Measurements from ENCODE around the gene FAM151B. TPM values are rescaled to one million over a fixed set of nuclear protein-coding genes. Genes with fewer than 3 reads are reported as not detected.
"Not testable (repeated sequence)": the region's sequence is repeated elsewhere in the genome, so short reads cannot be mapped to it uniquely, and the experiment has no call there.

FAM151B gene
- total RNA-seq, 1 donor from 2014 or later: 3.0 TPM

DNA sequence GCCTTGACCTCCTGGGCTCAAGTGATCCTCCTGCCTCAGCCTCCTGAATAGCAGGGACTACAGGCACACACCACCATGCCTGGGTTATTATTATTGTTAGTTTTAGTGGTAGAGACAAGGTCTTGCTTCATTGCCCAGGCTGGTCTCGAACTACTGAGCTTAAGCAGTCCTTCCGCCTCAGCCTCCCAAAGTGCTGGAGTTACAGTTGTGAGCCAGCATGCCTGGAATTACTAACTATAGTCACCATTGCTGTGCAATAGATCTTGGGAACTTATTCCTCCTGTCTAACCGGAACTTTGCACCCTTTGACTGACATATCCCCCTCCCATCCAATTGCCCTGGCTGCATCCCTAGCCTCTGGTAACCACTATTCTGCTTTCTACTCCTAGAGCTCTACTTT, 3.4 kb downstream of the FAM151B start:
- TF ChIP-seq, protein P1, sequence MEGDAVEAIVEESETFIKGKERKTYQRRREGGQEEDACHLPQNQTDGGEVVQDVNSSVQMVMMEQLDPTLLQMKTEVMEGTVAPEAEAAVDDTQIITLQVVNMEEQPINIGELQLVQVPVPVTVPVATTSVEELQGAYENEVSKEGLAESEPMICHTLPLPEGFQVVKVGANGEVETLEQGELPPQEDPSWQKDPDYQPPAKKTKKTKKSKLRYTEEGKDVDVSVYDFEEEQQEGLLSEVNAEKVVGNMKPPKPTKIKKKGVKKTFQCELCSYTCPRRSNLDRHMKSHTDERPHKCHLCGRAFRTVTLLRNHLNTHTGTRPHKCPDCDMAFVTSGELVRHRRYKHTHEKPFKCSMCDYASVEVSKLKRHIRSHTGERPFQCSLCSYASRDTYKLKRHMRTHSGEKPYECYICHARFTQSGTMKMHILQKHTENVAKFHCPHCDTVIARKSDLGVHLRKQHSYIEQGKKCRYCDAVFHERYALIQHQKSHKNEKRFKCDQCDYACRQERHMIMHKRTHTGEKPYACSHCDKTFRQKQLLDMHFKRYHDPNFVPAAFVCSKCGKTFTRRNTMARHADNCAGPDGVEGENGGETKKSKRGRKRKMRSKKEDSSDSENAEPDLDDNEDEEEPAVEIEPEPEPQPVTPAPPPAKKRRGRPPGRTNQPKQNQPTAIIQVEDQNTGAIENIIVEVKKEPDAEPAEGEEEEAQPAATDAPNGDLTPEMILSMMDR (conservative IDR thresholded peaks at IDR 0.05): no peak
- no peak overlapping the region for H3K27ac Mint-ChIP-seq
- DNase-seq (ENCODE audit: extremely low spot score, unreplicated experiment): no peak
- peaks cover 11% of the 10 kb centered on the region for H3K36me3 Mint-ChIP-seq
- no peak overlapping the region for H3K4me3 Mint-ChIP-seq
- peaks cover 22% of the 10 kb centered on the region for H3K4me1 Mint-ChIP-seq (ENCODE audit: unreplicated experiment)
- peaks cover 13% of the 10 kb centered on the region for H3K9me3 Mint-ChIP-seq
- no peaks in the 10 kb centered on the region for H3K27me3 Mint-ChIP-seq

DNA sequence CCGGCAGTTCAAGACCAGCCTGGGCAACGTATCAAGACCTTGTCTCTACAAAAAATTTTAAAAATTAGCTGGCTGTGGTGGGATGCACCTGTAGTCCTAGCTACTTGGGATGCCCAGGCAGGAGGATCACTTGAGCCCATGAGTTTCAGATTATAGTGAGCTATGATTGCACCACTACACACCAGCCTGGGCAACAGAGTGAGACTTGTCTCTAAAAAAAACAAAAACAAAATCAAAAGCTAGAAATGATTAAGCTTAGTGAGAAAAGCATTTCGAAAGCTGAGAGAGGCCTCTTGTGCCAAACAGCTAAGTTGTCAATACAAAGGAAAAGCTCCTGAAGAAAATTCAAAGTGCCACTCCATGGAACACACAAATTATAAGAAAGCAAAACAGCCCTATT, 4.8 kb downstream of the FAM151B start:
- H3K27me3 Mint-ChIP-seq: no peaks in the 10 kb centered on the region
- peaks cover 13% of the 10 kb centered on the region for H3K9me3 Mint-ChIP-seq
- H3K36me3 Mint-ChIP-seq: peaks cover 14% of the 10 kb centered on the region
- no peak overlapping the region for H3K27ac Mint-ChIP-seq
- DNase-seq (ENCODE audit: extremely low spot score, unreplicated experiment): no peak
- TF ChIP-seq, protein P1 (conservative IDR thresholded peaks at IDR 0.05): no peak
- H3K4me3 Mint-ChIP-seq: peak overlapping the region; percentile 60
- H3K4me1 Mint-ChIP-seq (ENCODE audit: unreplicated experiment): peaks cover 14% of the 10 kb centered on the region

DNA sequence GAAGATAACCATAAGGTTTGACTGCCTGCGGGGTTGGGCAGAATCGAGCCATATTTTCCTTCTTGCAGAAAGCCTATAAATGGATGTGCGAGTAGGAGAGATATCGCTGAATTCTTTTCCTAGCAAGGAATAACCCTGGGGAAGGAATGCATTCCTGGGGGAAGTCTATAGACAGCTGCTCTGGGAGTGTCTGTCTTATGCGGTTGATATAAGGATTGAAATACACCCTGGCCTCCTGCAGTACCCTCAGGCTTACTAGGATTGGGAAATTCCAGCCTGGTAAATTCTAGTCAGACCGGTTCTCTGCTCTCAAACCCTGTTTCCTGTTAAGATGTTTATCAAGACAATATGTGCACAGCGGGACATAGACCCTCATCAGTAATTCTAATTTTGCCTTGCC, 5.5 kb downstream of the FAM151B start:
- peaks cover 13% of the 10 kb centered on the region for H3K9me3 Mint-ChIP-seq

DNA sequence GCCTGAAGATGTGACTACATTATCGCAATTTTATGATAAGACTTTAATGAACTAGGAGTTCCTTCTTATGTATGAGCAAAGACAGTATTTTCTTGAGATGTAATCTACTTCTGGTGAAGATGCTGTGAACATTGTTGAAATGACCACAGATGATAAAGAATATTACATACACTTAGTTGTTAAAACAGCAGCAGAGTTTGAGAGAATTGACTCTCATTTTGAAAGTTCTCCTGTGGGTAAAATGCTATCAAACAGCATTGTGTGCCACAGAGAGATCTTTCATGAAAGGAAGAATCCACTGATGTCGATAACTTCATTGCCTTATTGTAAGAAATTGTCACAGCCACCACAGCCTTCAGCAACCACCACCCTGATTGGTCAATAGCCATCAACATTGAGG, 8.0 kb downstream of the FAM151B start:
- TF ChIP-seq, protein P1 (conservative IDR thresholded peaks at IDR 0.05): no peak
- H3K4me1 Mint-ChIP-seq (ENCODE audit: unreplicated experiment): peaks cover 10% of the 10 kb centered on the region
- no peak for DNase-seq (ENCODE audit: extremely low spot score, unreplicated experiment)
- no peak overlapping the region for H3K27ac Mint-ChIP-seq
- no peak overlapping the region for H3K4me3 Mint-ChIP-seq
- H3K9me3 Mint-ChIP-seq: peaks cover 13% of the 10 kb centered on the region
- H3K27me3 Mint-ChIP-seq: no peaks in the 10 kb centered on the region
- peaks cover 14% of the 10 kb centered on the region for H3K36me3 Mint-ChIP-seq

More for the DNA sequence above, 5.5 kb downstream of the FAM151B start:
- Mint-ChIP-seq H3K36me3 (peaks cover 14% of the 10 kb centered on the region), H3K27ac (peak overlapping the region; percentile 80), H3K4me3 (peak overlapping the region; percentile 60), H3K4me1 (ENCODE audit: unreplicated experiment) (peaks cover 14% of the 10 kb centered on the region)
- not testable (repeated sequence) for H3K27me3 Mint-ChIP-seq; DNase-seq (ENCODE audit: extremely low spot score, unreplicated experiment)

DNA sequence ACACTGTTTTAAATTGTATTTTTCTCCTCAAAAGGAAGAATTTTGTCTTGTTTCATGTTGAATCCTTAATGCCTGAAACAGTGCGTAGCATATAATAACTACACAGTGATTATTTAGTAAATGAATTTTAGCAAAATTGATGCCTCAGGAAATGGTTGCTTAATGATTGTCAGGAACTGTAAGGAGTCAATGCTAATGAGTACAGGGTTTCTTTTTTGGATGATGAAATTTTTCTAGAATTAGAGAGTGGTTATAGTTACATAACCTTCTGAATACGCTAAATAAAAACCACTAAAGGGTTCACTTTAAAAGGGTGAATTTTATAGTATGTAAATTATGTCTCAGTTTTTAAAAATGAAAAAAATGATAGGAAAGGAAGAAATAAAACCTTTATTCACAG, 14.9 kb downstream of the FAM151B start:
- no peaks in the 10 kb centered on the region for H3K36me3 Mint-ChIP-seq
- no peaks in the 10 kb centered on the region for H3K4me1 Mint-ChIP-seq (ENCODE audit: unreplicated experiment)
- H3K9me3 Mint-ChIP-seq: no peaks in the 10 kb centered on the region
- no peak overlapping the region for H3K4me3 Mint-ChIP-seq
- no peak overlapping the region for H3K27ac Mint-ChIP-seq
- TF ChIP-seq, protein P1 (conservative IDR thresholded peaks at IDR 0.05): no peak
- no peak for DNase-seq (ENCODE audit: extremely low spot score, unreplicated experiment)
- H3K27me3 Mint-ChIP-seq: no peaks in the 10 kb centered on the region

DNA sequence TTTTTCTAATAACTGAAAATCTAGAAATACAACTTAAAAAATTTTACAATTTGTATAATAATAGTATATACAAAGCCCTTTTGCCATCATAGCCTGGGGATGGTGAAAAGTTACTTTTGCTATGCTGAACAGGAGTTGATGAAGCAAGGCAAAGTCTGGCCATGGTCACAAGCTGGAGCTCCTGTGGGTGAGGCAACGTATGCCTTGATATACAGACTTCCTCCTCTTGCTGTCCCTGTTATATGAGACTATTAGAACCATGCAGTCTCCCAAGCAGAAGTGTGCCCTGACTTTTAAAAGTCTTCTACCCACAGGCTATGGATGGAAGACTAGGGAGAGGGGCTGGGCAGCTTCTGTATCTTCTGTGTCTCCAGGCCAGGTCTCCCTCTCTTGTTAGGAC, 15.7 kb downstream of the FAM151B start:
- Mint-ChIP-seq H3K9me3 (no peaks in the 10 kb centered on the region), H3K36me3 (no peaks in the 10 kb centered on the region)
- TF ChIP-seq, protein P1 (conservative IDR thresholded peaks at IDR 0.05): no peak

More for the DNA sequence above, 15.7 kb downstream of the FAM151B start:
- DNase-seq (ENCODE audit: extremely low spot score, unreplicated experiment): no peak
- no peak overlapping the region for H3K4me3 Mint-ChIP-seq
- H3K27me3 Mint-ChIP-seq: no peaks in the 10 kb centered on the region
- no peak overlapping the region for H3K27ac Mint-ChIP-seq
- H3K4me1 Mint-ChIP-seq (ENCODE audit: unreplicated experiment): no peaks in the 10 kb centered on the region
